Osteoblast (primary cell): ENCODE data around the gene LEPR. TPM values are rescaled to one million over a fixed set of nuclear protein-coding genes. Genes with fewer than 3 reads are reported as not detected.
"Not testable (repeated sequence)": the region's sequence is repeated elsewhere in the genome, so short reads cannot be mapped to it uniquely, and the experiment has no call there.

Experiments
- DNase-seq: peaks from one replicate; pipeline ENCODE4 v3.0.0; 2011; ENCODE audit warnings: low spot score, mixed read lengths; ENCODE audit not compliant: insufficient read length; ENCODE audit errors: missing footprints
- H2AFZ ChIP-seq: 2 replicates; pipeline ENCODE4 v1.6.0; 2011; ENCODE audit warnings: mild to moderate bottlenecking, low read length
- H3K27ac ChIP-seq: 2 replicates; pipeline ENCODE4 v1.5.1; 2011; ENCODE audit warnings: mild to moderate bottlenecking, low read depth, low read length, moderate library complexity
- H3K27me3 ChIP-seq: 2 replicates; pipeline ENCODE4 v1.6.0; 2012; ENCODE audit warnings: mild to moderate bottlenecking, control low read depth, inconsistent platforms, low read length, moderate library complexity; ENCODE audit not compliant: insufficient read depth
- H3K36me3 ChIP-seq: 2 replicates; pipeline ENCODE4 v1.5.1; 2011; ENCODE audit warnings: mild to moderate bottlenecking, low read length, control low read depth, moderate library complexity; ENCODE audit not compliant: insufficient read depth
- H3K4me1 ChIP-seq: 2 replicates; pipeline ENCODE4 v1.5.1; 2011; ENCODE audit warnings: mild to moderate bottlenecking, low read length, control low read depth, moderate library complexity; ENCODE audit not compliant: insufficient read depth
- H3K4me2 ChIP-seq: 2 replicates; pipeline ENCODE4 v1.6.0; 2011; ENCODE audit warnings: mild to moderate bottlenecking, low read length; ENCODE audit not compliant: insufficient read depth
- H3K4me3 ChIP-seq: fragments of 200-600 bp; sonication (generic); 3 replicates; pipeline ENCODE4 v1.5.1; 2012; ENCODE audit warnings: mild to moderate bottlenecking, low read length, inconsistent platforms; ENCODE audit not compliant: insufficient read depth
- H3K79me2 ChIP-seq: 2 replicates; pipeline ENCODE4 v1.6.0; 2012; ENCODE audit warnings: mild to moderate bottlenecking, low read length, control low read depth, inconsistent platforms; ENCODE audit not compliant: insufficient read depth
- H3K9me3 ChIP-seq: 2 replicates; pipeline ENCODE4 v1.5.1; 2011; ENCODE audit warnings: low read depth, low read length, control low read depth
- H4K20me1 ChIP-seq: 2 replicates; pipeline ENCODE4 v1.6.0; 2012; ENCODE audit warnings: mild to moderate bottlenecking, low read length, control low read depth; ENCODE audit not compliant: insufficient read depth
- total RNA-seq: library from RNA; depleted of rRNA; stranded (reverse); fragments of >200 nt; gene quantifications from 2 replicates; pipeline ENCODE4 v1.2.3, GENCODE V29; 2012
- TF ChIP-seq, protein P1 (sequence below): IDR thresholded peaks from 2 replicates; pipeline ENCODE4 v1.5.1; 2011; ENCODE audit warnings: mild to moderate bottlenecking, low read depth, low read length, moderate library complexity; ENCODE audit errors: extremely low read depth

The LEPR gene
- total RNA-seq, 1 donor, result 169 TPM

DNA sequence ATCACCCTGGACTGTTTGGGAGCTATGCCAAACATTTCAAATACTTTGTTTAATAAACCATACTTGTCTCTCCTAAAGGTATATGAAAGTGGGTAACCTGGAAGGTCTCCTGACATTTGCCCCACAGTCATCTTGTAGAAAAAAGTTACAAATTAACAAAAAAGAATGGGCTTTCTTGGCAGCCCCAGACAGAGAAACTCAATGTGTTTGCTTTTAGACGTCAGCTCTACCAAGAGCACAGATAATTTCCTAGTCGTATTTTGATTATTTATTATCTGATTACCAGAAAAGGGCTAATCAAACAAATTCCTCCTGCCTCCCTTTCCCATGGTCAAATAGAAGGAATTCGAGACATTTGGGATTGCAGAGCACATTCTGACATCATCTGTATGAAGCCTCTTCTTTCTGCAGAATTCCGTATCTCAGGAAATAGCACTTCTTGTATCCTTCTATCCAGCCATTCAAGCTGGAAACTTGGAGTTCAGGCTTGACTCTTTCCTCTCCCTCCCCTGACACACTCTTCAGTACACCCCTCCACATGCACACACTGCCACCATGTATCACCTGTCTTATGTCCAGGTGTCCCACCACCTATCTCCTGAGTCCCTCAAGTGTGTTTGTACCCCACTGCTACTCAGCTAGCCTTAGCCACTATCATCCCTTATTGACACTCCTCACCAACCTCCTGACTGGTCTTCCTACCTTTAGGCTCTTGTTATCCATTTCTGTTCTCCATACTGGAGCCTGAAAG, 42.8 kb upstream of the LEPR start:
- Histone ChIP-seq H3K4me3 (no peak overlapping the region), H2AFZ (no peak overlapping the region), H3K27ac (no peak overlapping the region), H3K9me3 (no peaks in the 10 kb centered on the region), H3K79me2 (no peaks in the 10 kb centered on the region), H3K4me1 (no peaks in the 10 kb centered on the region), H4K20me1 (no peaks in the 10 kb centered on the region), H3K36me3 (no peaks in the 10 kb centered on the region), H3K4me2 (no peak overlapping the region), H3K27me3 (no peaks in the 10 kb centered on the region)
- TF ChIP-seq, protein P1, sequence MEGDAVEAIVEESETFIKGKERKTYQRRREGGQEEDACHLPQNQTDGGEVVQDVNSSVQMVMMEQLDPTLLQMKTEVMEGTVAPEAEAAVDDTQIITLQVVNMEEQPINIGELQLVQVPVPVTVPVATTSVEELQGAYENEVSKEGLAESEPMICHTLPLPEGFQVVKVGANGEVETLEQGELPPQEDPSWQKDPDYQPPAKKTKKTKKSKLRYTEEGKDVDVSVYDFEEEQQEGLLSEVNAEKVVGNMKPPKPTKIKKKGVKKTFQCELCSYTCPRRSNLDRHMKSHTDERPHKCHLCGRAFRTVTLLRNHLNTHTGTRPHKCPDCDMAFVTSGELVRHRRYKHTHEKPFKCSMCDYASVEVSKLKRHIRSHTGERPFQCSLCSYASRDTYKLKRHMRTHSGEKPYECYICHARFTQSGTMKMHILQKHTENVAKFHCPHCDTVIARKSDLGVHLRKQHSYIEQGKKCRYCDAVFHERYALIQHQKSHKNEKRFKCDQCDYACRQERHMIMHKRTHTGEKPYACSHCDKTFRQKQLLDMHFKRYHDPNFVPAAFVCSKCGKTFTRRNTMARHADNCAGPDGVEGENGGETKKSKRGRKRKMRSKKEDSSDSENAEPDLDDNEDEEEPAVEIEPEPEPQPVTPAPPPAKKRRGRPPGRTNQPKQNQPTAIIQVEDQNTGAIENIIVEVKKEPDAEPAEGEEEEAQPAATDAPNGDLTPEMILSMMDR, result no peak
- no peak for DNase-seq

DNA sequence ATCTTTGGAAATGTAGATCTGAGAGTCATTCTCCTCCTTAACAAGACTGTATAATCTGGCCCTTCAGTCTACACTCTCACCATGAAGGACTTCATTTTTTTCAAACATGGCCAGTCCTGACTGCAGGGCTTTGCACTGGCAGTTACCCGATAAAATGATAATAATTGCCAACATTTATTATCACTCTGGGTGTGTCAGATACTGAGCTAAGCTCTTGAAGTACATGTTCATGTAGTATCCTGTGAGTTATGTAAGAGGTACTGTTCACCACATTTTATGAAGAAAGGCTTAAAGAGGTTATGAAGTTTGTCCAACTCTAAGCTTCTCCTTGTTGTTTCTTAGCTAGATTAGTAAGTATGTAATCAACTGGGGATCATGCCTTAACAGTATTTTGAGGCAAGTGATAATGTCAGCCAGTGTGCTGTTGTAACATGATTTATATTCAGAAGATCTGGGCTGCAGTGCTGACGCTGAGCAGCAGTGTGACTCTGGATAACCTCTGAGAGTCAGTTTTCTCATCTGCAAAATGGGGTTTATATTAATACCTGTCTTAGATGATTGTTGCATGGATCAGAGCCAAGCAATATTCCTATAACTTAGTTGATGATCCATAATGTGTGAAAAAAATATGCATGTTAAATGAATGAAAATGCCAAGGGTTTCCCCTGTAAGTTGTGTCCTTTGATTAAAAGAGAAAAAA, 42.1 kb upstream of the LEPR start:
- no peak for DNase-seq
- Histone ChIP-seq H3K4me1 (no peaks in the 10 kb centered on the region), H3K27ac (no peak overlapping the region), H3K79me2 (no peaks in the 10 kb centered on the region), H3K27me3 (no peaks in the 10 kb centered on the region), H2AFZ (no peak overlapping the region), H3K4me2 (no peak overlapping the region), H3K4me3 (no peak overlapping the region), H3K36me3 (no peaks in the 10 kb centered on the region), H4K20me1 (no peaks in the 10 kb centered on the region), H3K9me3 (no peaks in the 10 kb centered on the region)
- TF ChIP-seq, protein P1, result no peak

DNA sequence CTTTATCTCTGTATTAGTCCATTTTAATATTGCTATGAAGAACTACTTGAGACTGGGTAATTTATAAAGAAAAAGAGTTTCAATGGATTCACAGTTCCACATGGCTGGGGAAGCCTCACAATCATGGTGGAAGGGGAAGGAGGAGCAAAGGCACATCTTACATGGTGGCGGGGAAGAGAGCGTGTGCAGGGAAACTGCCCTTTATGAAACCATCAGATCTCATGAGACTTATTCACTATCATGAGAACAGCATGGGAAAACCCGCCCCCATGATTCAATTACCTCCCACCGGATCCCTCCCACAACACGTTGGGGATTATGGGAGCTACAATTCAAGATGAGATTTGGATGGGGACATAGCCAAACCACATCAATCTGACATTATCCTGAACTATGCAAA, 36.0 kb upstream of the LEPR start:
- H3K36me3 ChIP-seq, H3K4me1 ChIP-seq, H3K79me2 ChIP-seq, H3K4me3 ChIP-seq, H2AFZ ChIP-seq, H3K27me3 ChIP-seq, H4K20me1 ChIP-seq, H3K9me3 ChIP-seq, DNase-seq, H3K4me2 ChIP-seq, H3K27ac ChIP-seq: not testable (repeated sequence)

DNA sequence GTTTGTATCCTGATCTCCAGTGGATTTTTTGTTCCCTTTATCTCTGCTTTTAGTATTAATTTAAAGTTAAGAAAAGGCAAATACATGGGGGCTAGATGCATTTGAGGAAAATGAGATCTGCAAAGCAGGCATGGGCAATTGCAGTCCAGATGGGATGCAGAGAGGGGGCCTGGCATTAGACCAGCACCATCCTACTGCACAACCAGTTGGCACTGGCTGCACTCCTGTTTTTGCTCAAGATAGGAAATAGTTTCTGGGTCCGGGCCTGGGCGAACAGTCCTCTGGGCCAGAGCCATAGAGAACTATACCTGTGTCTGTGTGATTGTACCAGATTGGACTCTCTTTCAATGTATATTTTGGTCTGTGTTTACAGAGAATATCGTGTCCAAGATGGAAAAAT, 34.0 kb upstream of the LEPR start:
- Histone ChIP-seq H3K4me3 (no peak overlapping the region), H3K4me2 (no peak overlapping the region), H3K9me3 (no peaks in the 10 kb centered on the region), H3K27ac (no peak overlapping the region), H3K4me1 (no peaks in the 10 kb centered on the region), H3K27me3 (no peaks in the 10 kb centered on the region), H2AFZ (no peak overlapping the region), H3K36me3 (no peaks in the 10 kb centered on the region), H4K20me1 (no peaks in the 10 kb centered on the region), H3K79me2 (no peaks in the 10 kb centered on the region)
- DNase-seq, result no peak
- TF ChIP-seq, protein P1, result no peak
